Muscle of leg (tissue), 11 donors: Measurements from ENCODE around the gene XG. TPM values are rescaled to one million over a fixed set of nuclear protein-coding genes. Genes with fewer than 3 reads are reported as not detected.
"Not testable (repeated sequence)": the region's sequence is repeated elsewhere in the genome, so short reads cannot be mapped to it uniquely, and the experiment has no call there.

Source experiments
- DNase-seq: peaks from one replicate; pipeline ENCODE4 v3.0.0; 2013
- H3K27ac ChIP-seq: one replicate; pipeline ENCODE4 v1.5.1; 2013; ENCODE audit warnings: mild to moderate bottlenecking, low read length, control low read depth
- H3K27me3 ChIP-seq: one replicate; pipeline ENCODE4 v1.6.1; 2013; ENCODE audit warnings: low read length; ENCODE audit not compliant: control insufficient read depth, insufficient read depth
- H3K36me3 ChIP-seq: one replicate; pipeline ENCODE4 v1.6.1; 2013; ENCODE audit warnings: low read length; ENCODE audit not compliant: control insufficient read depth, insufficient read depth
- H3K4me1 ChIP-seq: one replicate; pipeline ENCODE4 v1.6.1; 2013; ENCODE audit warnings: low read length; ENCODE audit not compliant: control insufficient read depth, insufficient read depth
- H3K4me3 ChIP-seq: one replicate; pipeline ENCODE4 v1.5.1; 2013; ENCODE audit warnings: low read length, control low read depth
- H3K9me3 ChIP-seq: replicated peaks from 2 replicates; pipeline ENCODE4 v1.6.1; 2013; ENCODE audit warnings: low read depth, low read length; ENCODE audit not compliant: control insufficient read depth
- WGBS: methylation state at CpG from one replicate; pipeline ENCODE4 v1.1.5; 2013; ENCODE audit warnings: missing lambda C conversion rate; ENCODE audit not compliant: insufficient coverage; 5-methylcytosine and 5-hydroxymethylcytosine counted together
- polyA plus RNA-seq, 8 donors: library from polyadenylated mRNA; unstranded; fragments of 120-200 nt; gene quantifications; one replicate each; pipeline versions ENCODE4 v1.2.1 to v1.2.3, GENCODE V29; 2013; ENCODE audit warnings: inconsistent platforms in 1 of 8, low replicate concordance in 1 of 8; ENCODE audit not compliant: insufficient read length in 8 of 8, insufficient read depth in 1 of 8
- total RNA-seq: library from RNA; stranded (reverse); fragments of 120-200 nt; gene quantifications from one replicate; pipeline ENCODE4 v1.2.4, GENCODE V29; 2013

Gene XG
- total and polyA plus RNA-seq, 9 donors, result 0.25 to 3.7 (median 1.0) TPM

DNA sequence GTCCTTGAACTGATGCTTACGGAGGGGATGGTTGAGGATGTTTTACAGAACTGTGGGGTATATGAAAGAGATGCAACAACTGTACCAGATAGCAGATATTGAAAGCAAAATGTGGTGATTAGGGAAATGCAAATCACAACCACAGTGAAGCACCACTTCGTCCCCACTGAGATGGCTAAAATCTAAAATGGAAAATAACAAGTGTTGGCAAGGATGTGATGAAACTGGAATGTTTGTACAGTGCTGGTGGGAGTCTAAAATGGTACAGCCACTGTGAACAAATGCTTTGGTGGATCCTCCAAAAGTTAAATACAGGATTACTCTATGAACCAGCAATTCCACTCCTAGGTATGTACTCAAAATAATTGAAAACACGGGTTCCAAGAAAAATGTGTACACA, 22.9 kb downstream of the XG start:
- Histone ChIP-seq H3K36me3 (no peaks in the 10 kb centered on the region), H3K27me3 (no peaks in the 10 kb centered on the region), H3K4me3 (no peak overlapping the region), H3K9me3 (peaks cover 2% of the 10 kb centered on the region), H3K27ac (no peak overlapping the region), H3K4me1 (no peaks in the 10 kb centered on the region)
- no peak for DNase-seq
- WGBS, result 100% methylated on average over 2 of the region's 3 CpGs

DNA sequence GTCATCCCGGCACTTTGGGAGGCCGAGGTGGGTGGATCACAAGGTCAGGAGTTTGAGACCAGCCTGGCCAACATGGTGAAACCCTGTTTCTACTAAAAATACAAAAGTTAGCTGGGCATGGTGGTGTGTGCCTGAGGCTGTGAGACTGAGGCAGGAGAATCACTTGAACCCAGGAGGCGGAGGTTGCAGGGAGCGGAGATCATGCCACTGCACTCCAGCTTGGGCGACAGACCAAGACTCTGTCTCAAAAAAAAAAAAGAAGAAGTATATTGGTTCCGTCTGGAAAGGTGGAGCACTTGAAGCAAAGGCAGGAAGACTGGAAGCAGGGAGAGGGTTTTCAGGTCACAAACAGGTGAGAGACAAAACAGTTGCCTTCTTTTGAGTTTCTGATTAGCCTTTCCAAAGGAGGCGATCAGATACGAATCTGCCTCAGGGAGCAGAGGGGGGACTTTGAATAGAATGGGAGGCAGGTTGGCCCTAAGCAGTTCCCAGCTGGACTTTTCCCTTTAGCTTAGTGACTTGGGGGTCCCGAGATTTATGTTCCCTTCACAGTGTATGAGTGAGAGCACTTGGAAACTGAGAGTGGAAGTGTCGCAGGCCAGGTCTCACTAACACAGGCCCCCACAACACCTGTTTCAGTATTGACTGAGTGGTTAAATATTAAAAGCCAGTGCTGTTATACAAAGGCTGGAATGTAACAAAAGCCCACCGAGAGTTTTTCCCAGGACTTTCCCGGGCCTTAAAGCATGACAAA, 28.8 kb downstream of the XG start:
- DNase-seq, result not testable (repeated sequence)
- WGBS, result 63% methylated on average over 7 of the region's 12 CpGs

DNA sequence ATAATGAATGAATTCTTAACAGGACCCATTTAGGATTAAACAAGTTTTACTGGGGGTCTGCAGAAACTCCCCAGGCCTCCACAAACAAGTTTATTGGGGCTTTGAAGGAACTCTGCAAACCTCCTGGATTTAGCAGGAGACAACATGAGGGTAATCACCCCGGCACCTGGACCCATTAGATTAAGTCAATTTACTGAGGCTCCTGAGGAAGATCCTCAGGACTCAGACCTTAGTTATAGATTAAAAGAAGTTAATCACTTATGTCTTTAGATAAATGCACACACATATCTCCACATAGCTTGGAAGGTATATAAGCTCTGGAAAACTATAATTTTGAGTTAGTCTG, 29.4 kb downstream of the XG start:
- Histone ChIP-seq H3K4me3 (no peak overlapping the region), H3K9me3 (no peaks in the 10 kb centered on the region), H3K4me1 (no peaks in the 10 kb centered on the region), H3K36me3 (no peaks in the 10 kb centered on the region), H3K27ac (no peak overlapping the region), H3K27me3 (peaks cover 6% of the 10 kb centered on the region)
- no peak for DNase-seq
- WGBS, result no CpG with 5 or more reads among the region's 1 CpG

More for the DNA sequence above, 28.8 kb downstream of the XG start:
- H3K27me3 ChIP-seq, H3K36me3 ChIP-seq, H3K4me3 ChIP-seq, H3K4me1 ChIP-seq, H3K27ac ChIP-seq, H3K9me3 ChIP-seq: not testable (repeated sequence)

DNA sequence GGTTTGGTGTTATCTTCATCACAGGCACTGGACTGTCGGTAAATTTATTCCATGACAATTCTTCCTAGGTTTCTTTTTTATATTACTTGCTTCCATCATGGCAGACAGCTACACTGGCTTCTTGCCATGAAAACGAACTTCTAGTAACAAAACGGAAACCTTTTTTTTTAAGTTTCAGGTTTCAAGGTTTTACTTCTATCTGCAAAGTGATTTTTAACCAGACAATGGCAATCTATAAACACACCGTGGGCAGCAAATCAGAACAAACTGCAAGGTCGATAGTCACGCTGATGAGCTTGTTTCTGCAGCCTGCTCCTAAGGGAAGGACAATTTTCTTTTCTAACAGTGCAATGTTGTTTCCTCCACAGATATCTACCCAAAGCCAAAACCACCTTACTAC, 29.9 kb downstream of the XG start:
- no peak overlapping the region for H3K4me3 ChIP-seq
- no peaks in the 10 kb centered on the region for H3K9me3 ChIP-seq
- peaks cover 6% of the 10 kb centered on the region for H3K27me3 ChIP-seq
- H3K4me1 ChIP-seq, result no peaks in the 10 kb centered on the region
- WGBS, result 47% methylated on average over 6 of the region's 6 CpGs
- no peak overlapping the region for H3K27ac ChIP-seq
- peak; percentile 26 for DNase-seq
- no peaks in the 10 kb centered on the region for H3K36me3 ChIP-seq

DNA sequence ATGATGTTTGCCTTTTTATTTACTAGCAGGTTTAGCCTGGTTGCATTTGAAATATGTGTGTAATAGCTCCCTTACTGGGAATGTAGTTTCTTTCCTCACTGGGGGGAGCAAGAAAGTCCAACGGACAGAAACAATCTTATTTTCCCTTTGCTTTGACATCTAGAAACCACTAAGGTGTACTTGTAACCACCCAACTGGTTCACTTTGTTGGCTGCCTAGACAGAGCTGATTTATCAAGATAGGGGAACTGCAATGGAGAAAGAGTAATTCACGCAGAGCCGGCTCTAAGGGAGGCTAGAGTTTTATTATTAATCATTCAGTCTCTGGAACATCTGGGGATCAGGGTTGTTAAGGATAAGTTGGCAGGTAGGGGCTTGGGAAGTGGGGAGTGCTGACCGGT, 30.3 kb downstream of the XG start:
- Histone ChIP-seq H3K27me3 (peaks cover 6% of the 10 kb centered on the region), H3K27ac (no peak overlapping the region), H3K36me3 (no peaks in the 10 kb centered on the region), H3K4me3 (no peak overlapping the region), H3K4me1 (no peaks in the 10 kb centered on the region), H3K9me3 (no peaks in the 10 kb centered on the region)
- 14% methylated on average over 3 of the region's 4 CpGs for WGBS
- DNase-seq, result no peak

DNA sequence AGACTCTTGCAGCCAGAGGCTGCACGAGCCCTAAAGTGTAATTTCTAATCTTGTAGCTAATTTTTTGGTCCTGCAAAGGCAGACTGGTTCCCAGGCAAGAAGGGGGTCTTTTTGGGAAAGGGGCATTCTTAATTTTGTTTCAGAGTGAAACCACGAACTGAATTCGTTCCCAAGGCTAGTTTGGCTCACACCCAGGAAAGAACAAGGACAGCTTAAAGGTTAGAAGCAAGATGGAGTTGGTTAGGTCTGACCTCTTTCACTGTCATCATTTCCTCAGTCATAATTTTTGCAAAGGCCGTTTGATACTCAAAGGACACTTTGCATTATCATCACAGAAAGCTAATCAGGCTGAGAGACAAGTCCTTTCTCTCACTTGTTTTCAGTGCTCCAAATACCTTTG, 30.9 kb downstream of the XG start:
- WGBS, result 63% methylated on average over 1 of the region's 4 CpGs
- Histone ChIP-seq H3K9me3 (no peaks in the 10 kb centered on the region), H3K27ac (no peak overlapping the region), H3K36me3 (no peaks in the 10 kb centered on the region), H3K4me3 (no peak overlapping the region), H3K27me3 (peaks cover 6% of the 10 kb centered on the region), H3K4me1 (no peaks in the 10 kb centered on the region)
- no peak for DNase-seq

DNA sequence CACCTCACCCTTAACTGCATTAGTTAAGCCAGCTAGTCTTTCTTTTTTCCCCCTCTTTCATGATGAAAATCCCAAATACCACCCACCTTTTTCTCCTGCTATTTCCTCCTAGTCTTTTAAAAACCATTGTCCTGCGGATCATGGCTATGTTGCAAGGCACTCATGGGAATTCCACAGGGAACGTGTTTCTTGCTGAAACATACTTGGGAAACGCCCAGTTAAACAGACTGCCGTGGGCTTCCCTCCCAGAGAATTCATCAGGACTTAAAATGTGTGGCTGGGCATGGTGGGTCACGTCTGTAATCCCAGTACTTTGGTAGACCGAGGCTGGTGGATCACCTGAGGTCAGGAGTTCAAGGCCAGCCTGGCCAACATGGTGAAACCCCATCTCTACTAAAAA, 32.2 kb downstream of the XG start:
- WGBS, result 28% methylated on average over 5 of the region's 6 CpGs
- Histone ChIP-seq H3K9me3 (no peaks in the 10 kb centered on the region), H3K27me3 (peaks cover 8% of the 10 kb centered on the region), H3K4me1 (no peaks in the 10 kb centered on the region), H3K4me3 (no peak overlapping the region), H3K36me3 (no peaks in the 10 kb centered on the region), H3K27ac (no peak overlapping the region)
- DNase-seq, result peak; percentile 22

DNA sequence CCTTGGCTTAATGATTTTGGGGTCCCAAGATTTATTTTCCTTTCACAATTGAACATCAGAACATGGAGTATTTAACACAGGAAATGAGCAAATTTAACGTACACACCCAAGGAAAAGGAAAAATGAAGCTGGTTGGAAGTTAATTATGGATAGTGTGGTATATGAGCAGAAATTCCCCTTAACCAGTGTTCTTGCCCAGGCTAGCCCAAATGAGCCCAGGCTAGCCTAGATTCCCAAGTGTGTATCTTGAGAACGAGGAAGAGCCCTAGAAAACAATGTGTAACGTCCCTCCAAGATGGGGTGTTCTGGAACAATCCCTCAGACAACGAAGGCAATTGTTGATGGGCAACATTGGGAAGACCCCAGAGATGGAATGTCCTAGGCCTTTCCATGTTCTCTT, 33.7 kb downstream of the XG start:
- no CpG with 5 or more reads among the region's 4 CpGs for WGBS
- DNase-seq, result no peak
- no peak overlapping the region for H3K4me3 ChIP-seq
- no peaks in the 10 kb centered on the region for H3K36me3 ChIP-seq
- H3K27me3 ChIP-seq, result peaks cover 7% of the 10 kb centered on the region
- no peaks in the 10 kb centered on the region for H3K9me3 ChIP-seq
- H3K27ac ChIP-seq, result no peak overlapping the region
- no peaks in the 10 kb centered on the region for H3K4me1 ChIP-seq

DNA sequence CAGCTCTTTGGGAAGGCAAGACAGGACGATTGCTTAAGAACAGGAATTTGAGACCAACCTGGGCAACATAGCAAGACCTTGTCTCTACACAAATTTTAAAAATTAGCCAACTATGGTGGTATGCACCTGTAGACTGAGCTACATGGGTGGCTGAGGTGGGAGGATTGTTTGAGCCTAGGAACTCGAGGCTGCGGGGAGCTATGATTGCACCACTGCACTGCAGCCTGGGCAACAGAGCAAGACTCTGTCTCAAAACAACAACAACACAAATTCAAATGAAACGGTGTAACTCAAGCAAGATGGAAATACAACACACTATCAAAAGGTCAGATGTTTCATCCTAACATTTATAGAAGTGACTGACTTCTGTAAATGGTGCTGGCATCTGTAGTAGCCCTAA, 37.1 kb downstream of the XG start:
- no peaks in the 10 kb centered on the region for H3K9me3 ChIP-seq
- no peak for DNase-seq
- WGBS, result no CpG with 5 or more reads among the region's 4 CpGs

DNA sequence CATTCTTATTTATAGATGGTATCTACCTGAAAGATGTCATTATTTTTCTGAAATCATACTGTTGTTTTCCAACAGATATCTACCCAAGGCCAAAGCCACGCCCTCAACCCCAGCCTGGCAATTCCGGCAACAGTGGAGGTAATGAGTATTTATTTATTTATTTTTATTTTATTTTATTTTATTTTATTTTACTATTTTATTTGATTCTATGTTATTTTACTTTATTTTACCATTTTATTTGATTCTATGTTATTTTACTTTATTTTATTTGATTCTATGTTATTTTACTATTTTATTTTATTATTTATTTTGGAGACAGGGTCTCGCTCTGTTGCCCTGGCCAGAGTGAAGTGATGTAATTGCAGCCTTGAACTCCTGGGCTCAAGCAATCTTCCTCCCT, 37.7 kb downstream of the XG start:
- no peak overlapping the region for H3K27ac ChIP-seq
- no peak overlapping the region for H3K4me3 ChIP-seq
- H3K36me3 ChIP-seq, result no peaks in the 10 kb centered on the region
- H3K4me1 ChIP-seq, result no peaks in the 10 kb centered on the region
- no peaks in the 10 kb centered on the region for H3K9me3 ChIP-seq
- no CpG with 5 or more reads among the region's 3 CpGs for WGBS
- no peak for DNase-seq
- peaks cover 8% of the 10 kb centered on the region for H3K27me3 ChIP-seq

More for the DNA sequence above, 37.1 kb downstream of the XG start:
- Histone ChIP-seq H3K27me3 (peaks cover 7% of the 10 kb centered on the region), H3K36me3 (no peaks in the 10 kb centered on the region), H3K27ac (no peak overlapping the region), H3K4me3 (no peak overlapping the region), H3K4me1 (no peaks in the 10 kb centered on the region)

DNA sequence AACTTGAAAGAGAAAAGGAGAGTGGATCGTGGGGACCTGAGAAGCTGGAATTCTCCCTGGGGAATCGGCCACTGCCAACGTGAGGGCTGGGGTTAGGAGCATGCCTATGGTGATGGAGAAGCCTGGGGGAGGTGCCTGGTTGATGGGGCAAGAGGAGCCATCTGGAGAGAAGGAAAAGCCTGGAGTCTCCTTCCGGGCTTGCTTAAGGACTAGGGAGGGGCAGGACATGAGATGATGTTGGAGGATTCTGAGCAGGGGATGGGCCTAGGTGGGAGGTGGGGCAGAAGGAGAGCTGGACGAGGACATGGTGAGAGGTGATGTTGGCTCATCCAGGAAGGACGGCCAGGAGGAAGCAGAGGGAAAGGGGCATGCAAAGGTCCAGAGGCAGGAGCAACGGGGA, 41.9 kb downstream of the XG start:
- H3K4me1 ChIP-seq, result no peaks in the 10 kb centered on the region
- 52% methylated on average over 7 of the region's 7 CpGs for WGBS

More for the DNA sequence above, 41.9 kb downstream of the XG start:
- DNase-seq, result no peak
- H3K27me3 ChIP-seq, result peaks cover 8% of the 10 kb centered on the region
- H3K4me3 ChIP-seq, result no peak overlapping the region
- no peak overlapping the region for H3K27ac ChIP-seq
- H3K9me3 ChIP-seq, result no peaks in the 10 kb centered on the region
- no peaks in the 10 kb centered on the region for H3K36me3 ChIP-seq
